ENCODE measurements around the gene SUN5.

The SUN5 gene

GRCh38 chr20:32995802-32996201 is 8.4 kb downstream of the SUN5 start:
- no peak for DNase-seq (ENCODE audit: low spot score)

GRCh38 chr20:32993496-32994050 is 10.7 kb downstream of the SUN5 start:
- DNase-seq (ENCODE audit: low spot score) = no peak

- DNase-seq (ENCODE audit: low spot score) = no peak
Measured at GRCh38 chr20:32991792-32992641, 12.2 kb downstream of the SUN5 start.

GRCh38 chr20:32991383-32991782 is 12.8 kb downstream of the SUN5 start:
- DNase-seq (ENCODE audit: low spot score) = no peak

GRCh38 chr20:32990426-32990825 is 13.8 kb downstream of the SUN5 start:
- no peak for DNase-seq (ENCODE audit: low spot score)

- DNase-seq (ENCODE audit: low spot score) = no peak
Measured at GRCh38 chr20:32989507-32990283, 14.5 kb downstream of the SUN5 start.

- no peak for DNase-seq (ENCODE audit: low spot score)
Measured at GRCh38 chr20:32988008-32988407, 16.2 kb downstream of the SUN5 start.

- no peak for DNase-seq (ENCODE audit: low spot score)
Measured at GRCh38 chr20:32987044-32987825, 17.0 kb downstream of the SUN5 start.

GRCh38 chr20:32986331-32986966 is 17.8 kb downstream of the SUN5 start:
- no peak for DNase-seq (ENCODE audit: low spot score)

GRCh38 chr20:32985596-32985995 is 18.6 kb downstream of the SUN5 start:
- no peak for DNase-seq (ENCODE audit: low spot score)

- no peak for DNase-seq (ENCODE audit: low spot score)
Measured at GRCh38 chr20:32984631-32985354, 19.4 kb downstream of the SUN5 start.

GRCh38 chr20:32984196-32984595 is 20.0 kb downstream of the SUN5 start:
- no peak for DNase-seq (ENCODE audit: low spot score)

GRCh38 chr20:32983459-32984112 is 20.6 kb downstream of the SUN5 start:
- no peak for DNase-seq (ENCODE audit: low spot score)

- DNase-seq (ENCODE audit: low spot score) = no peak
Measured at GRCh38 chr20:32982617-32983458, 21.4 kb downstream of the SUN5 start.

- DNase-seq (ENCODE audit: low spot score) = no peak
Measured at GRCh38 chr20:32980990-32981389, 23.2 kb downstream of the SUN5 start.

- DNase-seq (ENCODE audit: low spot score) = no peak
Measured at GRCh38 chr20:32980131-32980941, 23.9 kb downstream of the SUN5 start.

GRCh38 chr20:32979201-32979998 is 24.8 kb downstream of the SUN5 start:
- DNase-seq (ENCODE audit: low spot score) = no peak

GRCh38 chr20:32978009-32978335 is 26.3 kb downstream of the SUN5 start:
- DNase-seq (ENCODE audit: low spot score) = no peak
